ENCODE measurements around the gene FNDC3B. TPM values are rescaled to one million over a fixed set of nuclear protein-coding genes. Genes with fewer than 3 reads are reported as not detected.

Gene FNDC3B
- total RNA-seq, 1 donor, result 139 TPM

DNA sequence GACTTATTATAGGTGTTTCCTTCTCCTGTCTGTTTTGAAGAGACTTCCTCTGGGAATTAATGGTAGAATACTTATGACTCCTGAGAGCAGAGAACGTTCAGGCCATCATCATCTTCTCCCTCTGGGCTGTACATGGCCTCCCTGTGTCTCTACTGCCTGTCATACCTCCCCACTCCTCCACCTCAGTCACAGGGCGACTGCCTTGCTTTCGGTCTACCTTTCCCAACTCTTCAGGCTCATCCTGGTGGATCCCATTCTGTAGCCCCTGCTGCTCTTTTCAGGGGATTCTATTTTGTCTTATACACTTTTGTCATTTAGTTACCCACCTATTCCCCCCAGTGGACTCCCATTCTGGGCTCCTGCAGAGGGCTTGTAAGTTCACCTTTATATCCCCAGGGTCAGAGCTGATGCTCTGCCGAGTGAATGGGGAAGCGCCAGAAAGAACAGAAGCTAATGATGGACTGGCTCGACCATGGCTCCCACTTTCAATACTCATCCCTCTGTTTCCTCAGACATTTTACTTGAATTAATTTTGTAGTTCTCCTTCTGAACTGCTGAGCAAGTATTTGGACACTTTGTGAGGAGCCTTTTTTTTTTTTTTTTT is 28.6 kb downstream of the FNDC3B start:
- TF ChIP-seq, protein P1, sequence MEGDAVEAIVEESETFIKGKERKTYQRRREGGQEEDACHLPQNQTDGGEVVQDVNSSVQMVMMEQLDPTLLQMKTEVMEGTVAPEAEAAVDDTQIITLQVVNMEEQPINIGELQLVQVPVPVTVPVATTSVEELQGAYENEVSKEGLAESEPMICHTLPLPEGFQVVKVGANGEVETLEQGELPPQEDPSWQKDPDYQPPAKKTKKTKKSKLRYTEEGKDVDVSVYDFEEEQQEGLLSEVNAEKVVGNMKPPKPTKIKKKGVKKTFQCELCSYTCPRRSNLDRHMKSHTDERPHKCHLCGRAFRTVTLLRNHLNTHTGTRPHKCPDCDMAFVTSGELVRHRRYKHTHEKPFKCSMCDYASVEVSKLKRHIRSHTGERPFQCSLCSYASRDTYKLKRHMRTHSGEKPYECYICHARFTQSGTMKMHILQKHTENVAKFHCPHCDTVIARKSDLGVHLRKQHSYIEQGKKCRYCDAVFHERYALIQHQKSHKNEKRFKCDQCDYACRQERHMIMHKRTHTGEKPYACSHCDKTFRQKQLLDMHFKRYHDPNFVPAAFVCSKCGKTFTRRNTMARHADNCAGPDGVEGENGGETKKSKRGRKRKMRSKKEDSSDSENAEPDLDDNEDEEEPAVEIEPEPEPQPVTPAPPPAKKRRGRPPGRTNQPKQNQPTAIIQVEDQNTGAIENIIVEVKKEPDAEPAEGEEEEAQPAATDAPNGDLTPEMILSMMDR (IDR thresholded peaks at IDR 0.05; ENCODE audit: insufficient read depth, low read length), result no peak
- H3K4me3 ChIP-seq (ENCODE audit: low read depth, low read length), result no peak overlapping the region
- DNase-seq (ENCODE audit: low read depth), result no peak

DNA sequence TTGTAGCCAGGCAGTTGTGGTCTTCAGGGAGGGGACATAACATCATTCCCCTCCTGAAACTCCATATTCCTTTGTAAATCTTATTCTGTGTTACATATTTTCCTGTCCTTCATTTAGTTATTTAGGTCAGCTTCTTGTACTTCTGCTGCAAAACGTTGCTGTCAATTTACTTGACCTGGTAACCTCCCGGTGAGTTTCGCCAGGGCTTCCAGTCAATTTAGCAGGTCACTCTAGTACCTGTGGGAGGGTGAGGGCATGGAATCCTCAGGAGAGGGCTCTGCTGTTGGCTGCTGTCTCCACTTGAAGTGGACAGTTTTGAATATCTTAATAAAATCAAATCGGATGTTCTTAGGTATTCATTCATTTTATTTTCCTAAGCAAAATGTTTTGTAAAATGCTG is 29.6 kb downstream of the FNDC3B start:
- no peak for DNase-seq (ENCODE audit: low read depth)
- TF ChIP-seq, protein P1 (IDR thresholded peaks at IDR 0.05; ENCODE audit: insufficient read depth, low read length), result no peak
- H3K4me3 ChIP-seq (ENCODE audit: low read depth, low read length), result no peak overlapping the region

DNA sequence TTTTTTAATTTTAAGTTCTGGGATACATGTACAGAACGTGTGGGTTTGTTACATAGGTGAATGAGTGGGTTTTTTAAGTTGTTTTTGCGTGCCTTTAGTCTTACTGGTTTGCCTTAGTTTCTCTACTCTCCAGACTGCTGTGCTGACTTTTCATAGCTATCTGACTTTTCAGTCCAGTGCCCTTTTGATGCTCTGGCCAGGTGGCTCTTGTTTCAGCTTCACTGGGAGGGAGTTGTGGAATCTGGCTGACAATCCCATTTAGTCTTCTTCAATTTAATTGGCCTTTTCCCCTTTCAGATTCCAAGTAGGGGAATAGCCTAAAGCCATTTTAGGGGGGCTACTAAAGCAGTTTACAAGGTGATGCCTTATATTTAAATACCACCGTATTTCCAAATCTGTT is 30.1 kb downstream of the FNDC3B start:
- no peak overlapping the region for H3K4me3 ChIP-seq (ENCODE audit: low read depth, low read length)
- DNase-seq (ENCODE audit: low read depth), result no peak
- TF ChIP-seq, protein P1 (IDR thresholded peaks at IDR 0.05; ENCODE audit: insufficient read depth, low read length), result no peak

DNA sequence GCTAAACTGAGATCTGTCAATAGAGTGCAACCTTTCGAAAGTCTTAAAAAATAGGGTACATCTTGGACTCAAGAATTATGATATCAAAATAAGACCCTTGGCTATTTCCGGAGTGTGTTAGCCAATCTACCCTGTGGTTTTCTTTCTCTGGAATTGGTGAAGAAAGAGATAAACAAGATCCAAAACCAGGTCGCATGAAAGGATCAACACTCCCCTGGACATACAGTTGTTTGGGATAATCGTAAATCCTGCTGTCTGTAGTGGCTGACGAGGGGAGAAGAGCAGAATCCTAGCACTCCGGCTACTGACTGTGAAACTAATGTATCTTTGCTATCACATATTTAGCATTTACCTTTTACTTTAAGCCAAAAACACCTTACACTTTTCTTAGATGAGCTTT is 30.9 kb downstream of the FNDC3B start:
- TF ChIP-seq, protein P1 (IDR thresholded peaks at IDR 0.05; ENCODE audit: insufficient read depth, low read length), result no peak
- peak; percentile 36 for DNase-seq (ENCODE audit: low read depth)
- H3K4me3 ChIP-seq (ENCODE audit: low read depth, low read length), result peak overlapping the region; percentile 15

DNA sequence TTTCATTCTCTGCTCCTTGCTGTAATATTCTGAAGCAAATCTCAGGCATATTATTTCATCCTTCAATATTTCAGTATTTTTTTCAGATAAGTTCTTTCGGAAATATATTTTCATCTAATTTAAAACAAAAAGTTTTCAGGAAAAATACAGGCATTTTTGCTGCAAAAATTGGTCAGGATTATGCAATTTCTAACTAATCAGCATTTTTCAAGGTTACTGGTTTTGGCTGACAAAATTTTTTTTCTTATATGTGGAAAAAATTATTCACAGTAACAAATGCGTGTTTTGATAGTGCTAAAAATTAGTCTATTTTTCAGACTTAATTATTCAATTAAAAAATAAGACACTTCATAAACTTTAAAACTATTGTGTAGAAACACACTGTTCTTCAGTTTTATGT is 31.4 kb downstream of the FNDC3B start:
- TF ChIP-seq, protein P1 (IDR thresholded peaks at IDR 0.05; ENCODE audit: insufficient read depth, low read length), result no peak
- no peak for DNase-seq (ENCODE audit: low read depth)
- H3K4me3 ChIP-seq (ENCODE audit: low read depth, low read length), result no peak overlapping the region

DNA sequence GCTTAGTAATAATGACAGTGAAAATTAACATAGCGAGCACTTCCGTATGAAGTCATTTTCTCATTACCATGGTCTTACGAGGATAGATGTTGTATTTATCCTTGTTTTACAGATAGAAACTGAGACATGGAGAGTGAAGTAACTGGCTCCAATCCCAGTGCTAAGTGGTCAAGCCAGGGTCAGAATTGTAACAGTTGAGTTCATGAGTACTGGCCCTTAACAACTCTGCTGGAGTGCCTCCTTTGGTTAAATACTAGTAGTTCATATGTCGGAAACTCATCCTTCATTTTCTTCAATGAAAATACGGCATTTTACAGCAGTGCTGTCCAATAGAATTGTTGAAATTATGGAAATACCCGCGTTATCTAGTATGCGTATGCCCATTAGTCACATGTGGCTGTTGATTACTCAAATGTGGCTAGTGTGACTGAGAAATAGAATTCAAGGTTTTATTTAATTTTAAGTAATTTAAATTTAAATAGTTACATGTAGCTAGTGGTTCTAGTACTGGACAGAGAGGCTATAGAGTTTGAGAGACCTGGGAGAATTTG is 32.5 kb downstream of the FNDC3B start:
- TF ChIP-seq, protein P1 (IDR thresholded peaks at IDR 0.05; ENCODE audit: insufficient read depth, low read length), result no peak
- no peak overlapping the region for H3K4me3 ChIP-seq (ENCODE audit: low read depth, low read length)
- no peak for DNase-seq (ENCODE audit: low read depth)

DNA sequence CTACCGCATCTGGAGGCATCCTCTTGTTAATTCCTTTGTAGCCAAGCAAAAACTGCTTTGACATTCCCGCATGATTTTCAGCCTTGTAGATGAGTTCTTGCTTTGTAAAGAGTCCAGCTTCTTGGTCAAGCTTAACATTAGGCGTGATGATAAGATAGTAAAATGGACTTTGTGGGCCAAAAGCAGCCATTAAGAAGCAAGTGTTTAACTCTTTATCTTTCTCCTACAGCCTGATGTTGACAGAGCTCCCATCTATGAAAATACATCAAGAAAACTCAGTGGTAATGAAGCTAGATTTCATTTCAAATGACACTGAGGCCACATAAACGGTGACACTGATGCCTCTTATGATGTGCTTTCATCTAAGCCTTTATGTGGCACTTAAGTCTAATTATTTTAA is 33.2 kb downstream of the FNDC3B start:
- TF ChIP-seq, protein P1 (IDR thresholded peaks at IDR 0.05; ENCODE audit: insufficient read depth, low read length), result no peak
- H3K4me3 ChIP-seq (ENCODE audit: low read depth, low read length), result no peak overlapping the region
- DNase-seq (ENCODE audit: low read depth), result no peak

All from fibroblast of the aortic adventitia (primary cell).